Hepatocyte (in vitro differentiated cells): ENCODE results near the gene RBFOX1. TPM values are rescaled to one million over a fixed set of nuclear protein-coding genes. Genes with fewer than 3 reads are reported as not detected.

ENCODE experiments used
- DNase-seq: peaks from one replicate; pipeline ENCODE4 v3.0.0-alpha.2; 2016; ENCODE audit warnings: low spot score
- H2AFZ ChIP-seq: fragments of 200-600 bp; sonication (generic); 2 replicates; pipeline ENCODE4 v1.6.0; 2016; ENCODE audit warnings: antibody characterized with exemption, mild to moderate bottlenecking
- H3K27ac ChIP-seq: fragments of 200-600 bp; sonication (generic); 2 replicates; pipeline ENCODE4 v1.5.1; 2016; ENCODE audit warnings: mild to moderate bottlenecking
- H3K27me3 ChIP-seq: fragments of 200-600 bp; sonication (generic); 2 replicates; pipeline ENCODE4 v1.6.1; 2016
- H3K36me3 ChIP-seq: fragments of 200-600 bp; sonication (generic); replicated peaks from 2 replicates; pipeline ENCODE4 v1.5.1; 2016; ENCODE audit warnings: low read depth; ENCODE audit not compliant: insufficient read depth
- H3K4me1 ChIP-seq: fragments of 200-600 bp; sonication (generic); 2 replicates; pipeline ENCODE4 v1.5.1; 2016; ENCODE audit warnings: mild to moderate bottlenecking, moderate library complexity; ENCODE audit not compliant: insufficient read depth
- H3K4me2 ChIP-seq: fragments of 200-600 bp; sonication (generic); 2 replicates; pipeline ENCODE4 v1.6.0; 2016
- H3K4me3 ChIP-seq: fragments of 200-600 bp; sonication (generic); 2 replicates; pipeline ENCODE4 v1.5.1; 2016; ENCODE audit warnings: mild to moderate bottlenecking
- H3K79me2 ChIP-seq: fragments of 200-600 bp; sonication (generic); 2 replicates; pipeline ENCODE4 v1.6.0; 2017; ENCODE audit warnings: mild to moderate bottlenecking
- H3K9me2 ChIP-seq: fragments of 200-600 bp; sonication (generic); replicated peaks from 2 replicates; pipeline ENCODE4 v1.6.0; 2017; ENCODE audit warnings: mild to moderate bottlenecking; ENCODE audit not compliant: insufficient read depth
- H3K9me3 ChIP-seq: fragments of 200-600 bp; sonication (generic); 2 replicates; pipeline ENCODE4 v1.5.1; 2016; ENCODE audit warnings: low read depth, mild to moderate bottlenecking
- H4K20me1 ChIP-seq: fragments of 200-600 bp; sonication (generic); 2 replicates; pipeline ENCODE4 v1.6.0; 2016; ENCODE audit warnings: mild to moderate bottlenecking; ENCODE audit not compliant: insufficient read depth, poor library complexity, severe bottlenecking
- CTCF ChIP-seq: fragments of 200-600 bp; sonication (generic); IDR thresholded peaks from 2 replicates; pipeline ENCODE4 v1.5.1; 2016; ENCODE audit warnings: antibody characterized with exemption, mild to moderate bottlenecking; ENCODE audit not compliant: poor library complexity
- EZH2 ChIP-seq: fragments of 200-600 bp; sonication (generic); IDR thresholded peaks from 2 replicates; pipeline ENCODE4 v1.6.1; 2016; ENCODE audit warnings: antibody characterized with exemption, mild to moderate bottlenecking, borderline replicate concordance
- EZH2phosphoT487 ChIP-seq: fragments of 200-600 bp; sonication (generic); IDR thresholded peaks from one replicate; pipeline ENCODE4 v1.6.1; 2018; ENCODE audit warnings: antibody characterized with exemption, mild to moderate bottlenecking, low read depth, moderate library complexity; ENCODE audit not compliant: unreplicated experiment, severe bottlenecking
- WGBS: methylation state at CpG from one replicate; pipeline ENCODE4 v1.1.6; 2016; ENCODE audit warnings: low lambda C conversion rate; ENCODE audit errors: missing lambda C conversion rate; 5-methylcytosine and 5-hydroxymethylcytosine counted together
- polyA plus RNA-seq: library from polyadenylated mRNA; unstranded; fragments of >200 nt; fragmentation: Nextera tagmentation; extraction: Ambion mirVana; gene quantifications from 2 replicates; pipeline ENCODE4 v1.2.1, GENCODE V29; 2016
- total RNA-seq: library from RNA; depleted of rRNA; stranded (reverse); fragments of >200 nt; gene quantifications from 2 replicates; pipeline ENCODE4 v1.2.3, GENCODE V29; 2014

RBFOX1 gene
- total and polyA plus RNA-seq, 2 experiments from 2014 or later: 1.00 to 1.2 TPM

- Histone ChIP-seq H3K4me1 (no peaks in the 10 kb centered on the region), H3K9me3 (no peaks in the 10 kb centered on the region), H4K20me1 (no peaks in the 10 kb centered on the region), H3K4me2 (no peak overlapping the region), H3K27ac (no peak overlapping the region), H3K79me2 (no peaks in the 10 kb centered on the region), H3K4me3 (no peak overlapping the region), H3K9me2 (no peaks in the 10 kb centered on the region), H3K27me3 (peaks cover 3% of the 10 kb centered on the region), H3K36me3 (no peaks in the 10 kb centered on the region), H2AFZ (no peak overlapping the region)
- no peak for TF ChIP-seq CTCF
- no peak for TF ChIP-seq EZH2phosphoT487
- no peak for TF ChIP-seq EZH2
- no peak for DNase-seq
- WGBS: 63% methylated on average over 4 of the region's 4 CpGs
These were observed 90.9 kb downstream of the RBFOX1 start for GRCh38 chr16:7423434-7424044.

DNA sequence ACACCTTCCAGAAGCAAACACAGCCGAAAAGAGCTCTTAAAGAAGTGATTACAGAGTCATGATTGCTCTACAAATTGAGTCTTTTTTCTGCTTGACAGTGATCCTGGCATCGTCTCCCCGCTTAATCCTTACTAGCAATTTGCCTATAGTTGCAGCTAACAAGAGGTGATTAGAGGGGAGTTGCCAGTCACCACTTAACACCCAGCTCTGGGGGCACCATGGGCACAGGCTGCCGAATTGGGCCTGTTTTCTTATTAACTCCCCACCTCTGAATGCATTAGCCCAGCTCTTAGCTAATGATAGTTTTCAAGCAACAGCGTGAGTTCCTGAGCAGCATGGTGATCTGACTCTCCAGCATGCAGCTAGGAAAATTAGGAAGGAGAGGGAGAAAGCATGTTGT lies 93.5 kb downstream of the RBFOX1 start:
- Histone ChIP-seq H3K4me1 (no peaks in the 10 kb centered on the region), H4K20me1 (no peaks in the 10 kb centered on the region), H3K27me3 (no peaks in the 10 kb centered on the region), H2AFZ (no peak overlapping the region), H3K4me3 (no peak overlapping the region), H3K4me2 (no peak overlapping the region), H3K9me3 (no peaks in the 10 kb centered on the region), H3K36me3 (no peaks in the 10 kb centered on the region), H3K9me2 (no peaks in the 10 kb centered on the region), H3K79me2 (no peaks in the 10 kb centered on the region), H3K27ac (no peak overlapping the region)
- DNase-seq: no peak
- TF ChIP-seq EZH2 (no peak), CTCF (no peak), EZH2phosphoT487 (no peak)
- WGBS: 78% methylated on average over 5 of the region's 5 CpGs

DNA sequence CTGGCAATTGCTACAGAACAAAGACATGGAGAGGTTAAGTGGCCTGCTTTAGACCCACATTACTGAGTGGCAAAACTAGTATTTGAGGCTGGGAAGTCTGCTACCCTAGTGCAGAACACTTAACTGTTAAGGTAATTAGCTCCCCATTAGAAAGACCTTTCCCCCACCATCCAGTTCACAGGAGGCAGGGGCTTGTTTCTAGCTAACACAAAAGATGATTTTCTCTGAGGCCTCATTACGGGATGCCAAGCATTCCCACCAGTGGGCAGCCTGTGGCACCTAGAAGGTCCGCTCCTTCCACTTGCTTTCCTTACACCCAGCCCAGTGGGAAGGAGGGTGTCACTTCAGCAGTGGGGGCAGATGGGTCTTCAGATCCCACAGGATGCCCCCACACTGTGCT lies 99.1 kb downstream of the RBFOX1 start:
- Histone ChIP-seq H2AFZ (no peak overlapping the region), H3K36me3 (no peaks in the 10 kb centered on the region), H3K79me2 (no peaks in the 10 kb centered on the region), H3K9me3 (no peaks in the 10 kb centered on the region), H3K4me2 (no peak overlapping the region), H4K20me1 (no peaks in the 10 kb centered on the region), H3K4me3 (no peak overlapping the region), H3K4me1 (no peaks in the 10 kb centered on the region), H3K9me2 (no peaks in the 10 kb centered on the region), H3K27ac (no peak overlapping the region), H3K27me3 (no peaks in the 10 kb centered on the region)
- TF ChIP-seq EZH2phosphoT487 (no peak), CTCF (no peak), EZH2 (no peak)
- WGBS: 75% methylated on average over 2 of the region's 2 CpGs
- DNase-seq: no peak

DNA sequence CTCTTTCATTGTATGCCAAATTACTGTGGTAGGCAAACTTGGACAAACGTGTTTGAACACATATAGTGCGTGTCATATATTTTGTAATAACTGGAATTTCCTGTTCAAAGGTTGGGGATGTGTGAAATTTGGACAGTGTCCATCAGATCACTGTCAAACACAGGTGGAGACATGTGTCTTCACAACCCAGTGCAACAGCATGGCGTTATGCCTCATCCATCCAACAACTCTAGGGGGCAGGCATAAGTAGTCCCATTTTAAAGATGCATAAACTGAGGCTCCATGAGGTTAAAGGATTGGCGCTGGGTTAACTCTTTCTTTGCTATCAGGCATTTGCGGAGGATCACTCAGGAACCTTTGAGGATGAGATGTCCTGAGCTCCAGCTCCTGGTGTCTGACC lies 103.7 kb downstream of the RBFOX1 start:
- H3K27me3 ChIP-seq: no peaks in the 10 kb centered on the region
- H3K9me2 ChIP-seq: no peaks in the 10 kb centered on the region
- no peaks in the 10 kb centered on the region for H4K20me1 ChIP-seq
- no peaks in the 10 kb centered on the region for H3K4me1 ChIP-seq
- H3K79me2 ChIP-seq: no peaks in the 10 kb centered on the region
- TF ChIP-seq CTCF: no peak
- TF ChIP-seq EZH2phosphoT487: no peak
- no peak for TF ChIP-seq EZH2
- WGBS: 93% methylated on average over 5 of the region's 5 CpGs
- H2AFZ ChIP-seq: no peak overlapping the region
- no peak overlapping the region for H3K4me3 ChIP-seq
- no peak overlapping the region for H3K4me2 ChIP-seq
- H3K36me3 ChIP-seq: no peaks in the 10 kb centered on the region
- no peak for DNase-seq
- no peak overlapping the region for H3K27ac ChIP-seq
- H3K9me3 ChIP-seq: no peaks in the 10 kb centered on the region
